Tibial nerve (tissue), 3 donors: ENCODE data around the gene CASZ1.

Experiments used
- CTCF ChIP-seq, 5 experiments: fragments of 200-600 bp in 3 of 5; fragments of 450-650 bp in 2 of 5; sonication (generic) in 3 of 5; IDR thresholded peaks; one replicate each; pipeline ENCODE4 v1.5.1; 2016 to 2019; ENCODE audit warnings: antibody characterized with exemption in 5 of 5, mild to moderate bottlenecking in 3 of 5, moderate library complexity in 2 of 5
- POLR2A ChIP-seq, 2 donors: fragments of 450-650 bp; IDR thresholded peaks; one replicate each; pipeline ENCODE4 v1.6.1; 2017; ENCODE audit warnings: antibody characterized with exemption in 2 of 2, mild to moderate bottlenecking in 2 of 2, moderate library complexity in 2 of 2

DNA sequence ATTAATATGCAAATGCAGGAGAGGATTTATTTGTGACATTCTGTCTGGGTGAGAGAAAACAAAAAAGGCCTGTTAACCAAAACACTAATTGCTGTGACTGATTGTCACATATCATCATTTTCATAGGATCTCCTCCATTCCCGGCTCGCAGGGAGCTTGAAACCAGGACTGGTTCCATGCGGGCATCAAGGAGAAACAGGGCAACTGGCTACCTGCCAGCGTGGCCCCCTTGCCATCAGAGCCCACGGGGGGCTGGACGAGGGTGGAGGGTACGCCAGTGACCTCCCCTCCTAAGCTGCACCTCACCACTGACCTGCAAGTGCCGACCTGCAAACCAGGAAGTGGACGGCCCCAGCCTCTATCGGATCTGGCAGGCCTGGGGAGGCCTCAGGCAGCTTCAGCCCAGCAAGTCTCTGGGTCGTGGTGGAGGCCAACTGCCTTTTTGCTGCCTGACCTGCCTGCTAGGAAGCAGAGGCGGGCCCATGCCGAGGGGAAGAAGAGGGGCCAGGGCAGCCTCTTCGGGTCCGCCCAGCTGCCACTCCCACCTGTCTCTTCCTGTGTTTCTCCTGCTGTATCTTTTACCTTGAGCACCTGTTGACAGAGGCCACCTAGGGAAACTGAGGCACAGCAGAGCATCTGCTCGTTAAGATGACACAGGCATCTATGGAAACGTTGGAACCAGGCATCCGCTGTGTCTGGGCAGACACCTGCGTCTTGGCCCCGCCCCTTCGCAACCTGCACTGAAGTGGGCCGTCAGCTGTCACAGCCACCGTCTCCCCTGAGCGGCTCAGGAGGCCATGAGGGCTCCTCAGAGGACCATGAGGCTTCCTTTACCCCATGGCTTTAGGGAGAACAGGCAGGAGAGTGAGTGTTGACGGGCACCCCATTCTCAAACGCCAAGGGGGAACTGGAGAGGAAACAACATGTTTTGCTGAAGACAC, 74.8 kb downstream of the CASZ1 start:
- TF ChIP-seq CTCF (IDR thresholded peaks at IDR 0.05) (no peak), POLR2A (IDR thresholded peaks at IDR 0.05) (no peak)
